Panc1 (cell line): ENCODE data around the gene DDX10. TPM values are rescaled to one million over a fixed set of nuclear protein-coding genes. Genes with fewer than 3 reads are reported as not detected.

Experiments used
- ATAC-seq: fragments of 200-7000 bp; cut with Tn5 transposase; 2 replicates; pipeline ENCODE4 v1.9.1; 2020; ENCODE audit warnings: mild to moderate bottlenecking, moderate library complexity
- BruUV-seq: library from RNA; stranded (reverse); fragments of 400-500 nt; replicated peaks from 2 replicates; lab custom pipeline; 2021; lab: Mats Ljungman, UMichigan
- CTCF ChIA-PET: fragments of 300-600 bp; sonication (Branson Sonifier 250); formaldehyde crosslinking; loops from one replicate; lab custom pipeline; 2022; ENCODE audit warnings: antibody characterized with exemption; lab: Charles Lee
- POLR2A ChIA-PET: fragments of 300-600 bp; sonication (Branson Sonifier 250); formaldehyde crosslinking; loops from one replicate; lab custom pipeline; 2022; ENCODE audit warnings: antibody characterized with exemption; lab: Charles Lee
- DNase-seq: peaks from one replicate; pipeline ENCODE4 v3.0.0-alpha.2; 2010; ENCODE audit warnings: low read depth, low spot score
- H3K27ac ChIP-seq: 2 replicates; pipeline ENCODE4 v1.5.1; 2011; ENCODE audit warnings: mild to moderate bottlenecking, low read length, inconsistent platforms
- H3K27me3 ChIP-seq: fragments of 200-500 bp; sonication (Bioruptor generic); 2 replicates; pipeline ENCODE4 v1.6.0; 2014; ENCODE audit warnings: low read length, inconsistent platforms; ENCODE audit not compliant: control insufficient read depth, insufficient read depth
- H3K36me3 ChIP-seq: fragments of 200-500 bp; sonication (Bioruptor generic); 2 replicates; pipeline ENCODE4 v1.5.1; 2014; ENCODE audit warnings: inconsistent platforms, mild to moderate bottlenecking, low read length, moderate library complexity; ENCODE audit not compliant: control insufficient read depth, insufficient read depth
- H3K4me1 ChIP-seq: 2 replicates; pipeline ENCODE4 v1.5.1; 2011; ENCODE audit warnings: inconsistent platforms, mild to moderate bottlenecking, low read length, moderate library complexity; ENCODE audit not compliant: control insufficient read depth, insufficient read depth
- H3K4me3 ChIP-seq, 2 experiments: 2 replicates each; pipeline ENCODE4 v1.5.1; 2011 to 2012; ENCODE audit warnings: low read depth in 2 of 2, low read length in 2 of 2, mild to moderate bottlenecking in 2 of 2, inconsistent platforms in 1 of 2, moderate library complexity in 1 of 2
- H3K9me3 ChIP-seq: fragments of 200-500 bp; sonication (Bioruptor generic); 2 replicates; pipeline ENCODE4 v1.5.1; 2014; ENCODE audit warnings: low read depth, mild to moderate bottlenecking, inconsistent platforms, low read length, moderate library complexity; ENCODE audit not compliant: control insufficient read depth, insufficient read depth
- CTCF ChIP-seq: fragments of 450-650 bp; IDR thresholded peaks from 2 replicates; pipeline ENCODE4 v1.5.1; 2017; ENCODE audit warnings: mild to moderate bottlenecking
- POLR2AphosphoS5 ChIP-seq: IDR thresholded peaks from 2 replicates; pipeline ENCODE4 v1.6.1; 2012; ENCODE audit warnings: mild to moderate bottlenecking, low read depth, low read length, moderate library complexity
- REST ChIP-seq, 2 experiments: IDR thresholded peaks; 2 replicates each; pipeline ENCODE4 v1.6.1; 2011 to 2012; ENCODE audit warnings: low read depth in 2 of 2, control low read depth in 1 of 2, low read length in 1 of 2, mild to moderate bottlenecking in 1 of 2, moderate library complexity in 1 of 2; ENCODE audit not compliant: insufficient read depth in 1 of 2
- SIN3A ChIP-seq: IDR thresholded peaks from 2 replicates; pipeline ENCODE4 v1.6.1; 2012; ENCODE audit warnings: low read depth, mild to moderate bottlenecking, low read length, moderate library complexity, borderline replicate concordance; ENCODE audit not compliant: insufficient read depth
- TCF7L2 ChIP-seq: IDR thresholded peaks from 2 replicates; pipeline ENCODE4 v1.6.1; 2011; ENCODE audit warnings: mild to moderate bottlenecking, low read depth, low read length, inconsistent platforms
- in situ Hi-C: cut with HindIII; loops from 2 replicates; pipeline ENCODE4 v1.10.0; 2016; ENCODE audit warnings: low sequenced_read_pairs, low pct_unique_long_range_greater_than_20kb
- intact Hi-C: fragments of 100-400 bp; cut with micrococcal nuclease; formaldehyde crosslinking; loops from one replicate; pipeline ENCODE4 v1.10.0; 2022; ENCODE audit not compliant: unreplicated experiment
- total RNA-seq: library from RNA; stranded (reverse); gene quantifications from one replicate; pipeline ENCODE4 v1.2.1, GENCODE V29; 2021; ENCODE audit not compliant: unreplicated experiment

DDX10 gene
- total RNA-seq, 1 experiment from 2014 or later, result 48.8 TPM

GRCh38 chr11:108693852-108694251, 29.0 kb downstream of the DDX10 start:
- ChIA-PET POLR2A (no interaction called here), CTCF (no interaction called here)
- Histone ChIP-seq H3K4me3 (no peak overlapping the region), H3K36me3 (peaks cover 25% of the 10 kb centered on the region), H3K27me3 (no peaks in the 10 kb centered on the region), H3K27ac (no peak overlapping the region), H3K4me1 (no peaks in the 10 kb centered on the region), H3K9me3 (no peaks in the 10 kb centered on the region)
- no peak for TF ChIP-seq CTCF
- no peak for TF ChIP-seq REST (IDR thresholded peaks at IDR 0.05; ENCODE audit: insufficient read depth in 1 of 2, low read depth in 2 of 2, low read length in 1 of 2)
- no peak for TF ChIP-seq POLR2AphosphoS5
- in situ Hi-C loops, result no loop called here
- DNase-seq, result no peak
- intact Hi-C loops, result no loop called here
- BruUV-seq, result no TSS peak
- no peak for ATAC-seq

GRCh38 chr11:108694846-108695245, 30.0 kb downstream of the DDX10 start:
- Histone ChIP-seq H3K4me3 (no peak overlapping the region), H3K27me3 (no peaks in the 10 kb centered on the region), H3K36me3 (peaks cover 20% of the 10 kb centered on the region), H3K4me1 (no peaks in the 10 kb centered on the region), H3K27ac (no peak overlapping the region), H3K9me3 (no peaks in the 10 kb centered on the region)
- ChIA-PET CTCF (interaction anchor here (0.6 kb wide), 1 partner anchor 432 kb away, joined by 3 read pairs; no protein-coding TSS in a partner anchor), POLR2A (no interaction called here)
- no TSS peak for BruUV-seq
- no peak for DNase-seq
- no peak for ATAC-seq
- TF ChIP-seq REST (IDR thresholded peaks at IDR 0.05; ENCODE audit: insufficient read depth in 1 of 2, low read depth in 2 of 2, low read length in 1 of 2) (no peak), CTCF (no peak), TCF7L2 (no peak), SIN3A (no peak), POLR2AphosphoS5 (no peak)
- intact Hi-C loops (loop anchor here (5.0 kb wide), 1 partner anchor 177 kb away; no protein-coding TSS in a partner anchor), in situ Hi-C loops (no loop called here)
